ENCODE data around the gene DRICH1. TPM values are rescaled to one million over a fixed set of nuclear protein-coding genes. Genes with fewer than 3 reads are reported as not detected.
"Not testable (repeated sequence)": the region's sequence is repeated elsewhere in the genome, so short reads cannot be mapped to it uniquely, and the experiment has no call there.

Gene DRICH1
- total RNA-seq, 6 donors from 2014 or later, result 0.30 to 5.8 (median 0.81) TPM; not detected in 1

DNA sequence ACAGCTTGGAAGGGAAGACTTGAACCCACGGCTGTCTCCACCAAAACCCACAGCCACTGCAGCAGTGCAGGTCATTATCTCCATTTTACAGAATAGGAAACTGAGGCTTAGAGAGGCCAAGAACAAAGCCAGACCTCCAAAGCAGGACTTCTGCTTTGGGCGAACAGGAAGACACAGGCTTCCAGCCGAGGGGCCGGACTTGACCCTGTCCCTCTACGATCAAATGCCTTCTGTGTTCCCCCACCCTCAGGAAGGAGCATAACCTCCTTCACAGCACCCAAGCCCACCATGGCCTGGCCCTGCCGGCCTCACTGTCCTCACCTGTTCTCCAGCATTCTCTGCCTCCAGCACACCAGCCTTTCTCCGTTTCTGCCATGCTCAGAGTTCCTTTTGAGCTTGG, 67.8 kb downstream of the DRICH1 start:
- DNase-seq (no peak), ATAC-seq (ENCODE audit: low FRiP score in 2 of 2) (no peak)
- Histone ChIP-seq H3K9me3 (no peaks in the 10 kb centered on the region), H3K4me3 (no peak overlapping the region), H3K4me1 (peaks cover 13 to 16% (median 14%) of the 10 kb centered on the region in 4 donors), H3K27me3 (peaks cover 0 to 19% (median 13%) of the 10 kb centered on the region in 4 donors), H3K36me3 (no peaks in the 10 kb centered on the region), H3K27ac (no peak overlapping the region)
- WGBS, 2 donors, result 84 to 86% methylated on average over 7 of the region's 7 CpGs
- TF ChIP-seq, protein P1, sequence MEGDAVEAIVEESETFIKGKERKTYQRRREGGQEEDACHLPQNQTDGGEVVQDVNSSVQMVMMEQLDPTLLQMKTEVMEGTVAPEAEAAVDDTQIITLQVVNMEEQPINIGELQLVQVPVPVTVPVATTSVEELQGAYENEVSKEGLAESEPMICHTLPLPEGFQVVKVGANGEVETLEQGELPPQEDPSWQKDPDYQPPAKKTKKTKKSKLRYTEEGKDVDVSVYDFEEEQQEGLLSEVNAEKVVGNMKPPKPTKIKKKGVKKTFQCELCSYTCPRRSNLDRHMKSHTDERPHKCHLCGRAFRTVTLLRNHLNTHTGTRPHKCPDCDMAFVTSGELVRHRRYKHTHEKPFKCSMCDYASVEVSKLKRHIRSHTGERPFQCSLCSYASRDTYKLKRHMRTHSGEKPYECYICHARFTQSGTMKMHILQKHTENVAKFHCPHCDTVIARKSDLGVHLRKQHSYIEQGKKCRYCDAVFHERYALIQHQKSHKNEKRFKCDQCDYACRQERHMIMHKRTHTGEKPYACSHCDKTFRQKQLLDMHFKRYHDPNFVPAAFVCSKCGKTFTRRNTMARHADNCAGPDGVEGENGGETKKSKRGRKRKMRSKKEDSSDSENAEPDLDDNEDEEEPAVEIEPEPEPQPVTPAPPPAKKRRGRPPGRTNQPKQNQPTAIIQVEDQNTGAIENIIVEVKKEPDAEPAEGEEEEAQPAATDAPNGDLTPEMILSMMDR (IDR thresholded peaks at IDR 0.05), result no peak
- TF ChIP-seq POLR2A (IDR thresholded peaks at IDR 0.05), result no peak
- no peak for TF ChIP-seq POLR2AphosphoS5 (IDR thresholded peaks at IDR 0.05)
- no peak for TF ChIP-seq EP300 (IDR thresholded peaks at IDR 0.05)

DNA sequence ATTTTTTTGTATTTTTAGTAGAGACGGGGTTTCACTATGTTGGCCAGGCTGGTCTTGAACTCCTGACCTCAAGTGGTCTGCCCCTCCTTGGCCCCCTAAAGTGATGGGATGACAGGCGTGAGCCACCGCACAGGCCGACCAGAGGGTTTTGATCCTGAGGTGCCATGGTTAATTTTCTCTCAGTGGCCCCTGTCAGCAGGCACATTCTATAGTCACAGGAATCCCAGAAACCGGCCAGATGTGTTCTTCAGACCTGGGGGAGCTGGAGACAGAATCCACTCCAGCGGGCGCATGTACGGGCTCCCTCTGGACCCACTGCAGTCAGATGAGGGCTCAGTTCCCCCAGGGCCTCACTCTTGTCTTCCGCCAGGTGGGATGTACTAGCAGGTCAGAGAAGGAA, 69.0 kb downstream of the DRICH1 start:
- H3K36me3 ChIP-seq, result no peaks in the 10 kb centered on the region
- H3K27ac ChIP-seq, result no peak overlapping the region
- H3K4me1 ChIP-seq, result peaks cover 13 to 16% (median 14%) of the 10 kb centered on the region in 4 donors
- no peak for ATAC-seq (ENCODE audit: low FRiP score in 2 of 2)
- peaks cover 0 to 19% (median 13%) of the 10 kb centered on the region in 4 donors for H3K27me3 ChIP-seq
- no peaks in the 10 kb centered on the region for H3K9me3 ChIP-seq
- no peak overlapping the region for H3K4me3 ChIP-seq
- 94% methylated on average over 9 of the region's 9 CpGs for WGBS, 2 donors
- TF ChIP-seq POLR2A (IDR thresholded peaks at IDR 0.05), result no peak
- TF ChIP-seq EP300 (IDR thresholded peaks at IDR 0.05), result no peak
- TF ChIP-seq, protein P1 (IDR thresholded peaks at IDR 0.05), result no peak
- TF ChIP-seq POLR2AphosphoS5 (IDR thresholded peaks at IDR 0.05), result no peak
- DNase-seq, result no peak

DNA sequence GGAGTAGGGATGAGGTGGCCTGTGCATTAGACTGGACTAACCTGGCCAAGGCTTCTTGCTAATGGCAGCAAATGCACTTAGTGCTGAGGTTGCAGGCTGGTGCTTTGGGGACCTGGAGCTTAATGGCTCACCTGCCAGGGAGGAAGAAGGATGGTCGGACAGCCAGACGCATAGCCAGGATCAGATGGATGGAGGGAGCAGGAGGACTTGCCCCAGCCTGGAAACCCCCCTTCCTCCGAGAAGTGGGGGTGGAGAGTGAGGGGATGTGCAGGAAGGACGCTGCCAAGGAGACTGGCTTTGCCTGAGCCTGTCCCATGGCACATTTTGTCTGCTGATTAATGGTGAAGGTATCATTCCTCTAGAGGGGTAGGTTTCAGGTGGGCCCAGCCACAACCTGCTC, 69.9 kb downstream of the DRICH1 start:
- Histone ChIP-seq H3K27ac (no peak overlapping the region), H3K9me3 (no peaks in the 10 kb centered on the region), H3K27me3 (peaks cover 0 to 19% (median 13%) of the 10 kb centered on the region in 4 donors), H3K4me3 (no peak overlapping the region), H3K36me3 (no peaks in the 10 kb centered on the region), H3K4me1 (peaks cover 13 to 16% (median 14%) of the 10 kb centered on the region in 4 donors)
- ATAC-seq (ENCODE audit: low FRiP score in 2 of 2) (no peak), DNase-seq (no peak)
- TF ChIP-seq EP300 (IDR thresholded peaks at IDR 0.05), result no peak
- WGBS, 2 donors, result 68 to 81% methylated on average over 4 of the region's 4 CpGs

DNA sequence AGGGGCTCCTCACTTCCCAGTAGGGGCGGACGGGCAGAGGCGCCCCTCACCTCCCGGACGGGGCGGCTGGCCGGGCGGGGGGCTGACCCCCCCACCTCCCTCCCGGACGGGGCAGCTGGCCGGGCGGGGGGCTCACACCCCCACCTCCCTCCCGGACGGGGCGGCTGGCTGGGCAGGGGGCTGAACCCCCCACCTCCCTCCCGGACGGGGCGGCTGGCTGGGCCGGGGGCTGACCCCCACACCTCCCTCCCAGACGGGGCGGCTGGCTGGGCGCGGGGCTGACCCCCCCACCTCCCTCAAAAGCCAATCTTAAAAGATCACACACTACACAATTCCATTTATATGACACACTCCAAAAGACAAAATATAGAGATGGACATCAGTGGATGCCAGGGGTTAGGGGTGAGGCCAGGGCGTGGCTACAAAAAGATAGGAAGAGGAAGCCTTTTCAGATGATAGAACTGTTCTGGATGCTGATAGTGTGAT, 71.1 kb downstream of the DRICH1 start:
- not testable (repeated sequence) for H3K27me3 ChIP-seq; H3K36me3 ChIP-seq; H3K4me1 ChIP-seq; H3K4me3 ChIP-seq; H3K9me3 ChIP-seq; H3K27ac ChIP-seq; ATAC-seq (ENCODE audit: low FRiP score in 2 of 2)
- WGBS, 2 donors, result 85 to 95% methylated on average over 4 to 7 of the region's 24 CpGs
- DNase-seq, result peak in 1 of 2 donors; percentile 56

DNA sequence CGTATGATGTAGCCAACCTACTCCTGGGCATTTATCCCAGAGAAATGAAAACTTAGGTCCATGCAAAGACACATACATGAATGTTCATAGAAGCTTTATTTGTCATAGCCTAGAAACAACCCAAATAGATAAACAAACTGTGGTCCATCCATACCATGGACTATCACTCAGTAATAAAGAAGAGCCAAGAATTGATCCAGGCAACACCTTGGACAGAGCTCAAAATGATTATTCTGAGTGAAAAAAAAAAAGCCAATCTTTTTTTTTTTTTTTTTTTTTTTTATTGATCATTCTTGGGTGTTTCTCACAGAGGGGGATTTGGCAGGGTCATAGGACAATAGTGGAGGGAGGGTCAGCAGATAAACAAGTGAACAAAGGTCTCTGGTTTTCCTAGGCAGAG, 71.9 kb downstream of the DRICH1 start:
- not testable (repeated sequence) for H3K9me3 ChIP-seq; DNase-seq; H3K27me3 ChIP-seq; ATAC-seq (ENCODE audit: low FRiP score in 2 of 2); H3K4me1 ChIP-seq; H3K27ac ChIP-seq; H3K4me3 ChIP-seq; H3K36me3 ChIP-seq
- WGBS, 2 donors, result 14 to 47% methylated on average over 1 of the region's 1 CpG

Small RNA genes lying within 50 kb of the gene (small RNA-seq; reads per million reads assigned to genes)
- 0 reads per million in 4 donors for gene AP000346.3

Other genes starting within 250 kb of the DRICH1 start
- gene IGLL1, start 52.0 kb downstream of the DRICH1 start, total RNA-seq, result not detected
- gene RGL4, start 58.7 kb upstream of the DRICH1 start, total RNA-seq, result 1 to 10 TPM in 4 of 6 donors, under 1 TPM in 1, not detected in 1; 0.67 to 4.0 (median 2.6) TPM
- gene ZNF70, start 118.8 kb upstream of the DRICH1 start, total RNA-seq, result 1 to 10 TPM; 3.0 to 9.4 (median 5.4) TPM
- under 1 TPM in 2 of 6 donors, not detected in 4; 0.74 to 0.80 TPM for gene VPREB3, start 122.1 kb upstream of the DRICH1 start, total RNA-seq
- gene C22orf15, start 130.7 kb upstream of the DRICH1 start, total RNA-seq, result 1 to 10 TPM in 5 of 6 donors, under 1 TPM in 1; 0.29 to 7.3 (median 4.6) TPM
- 100 to 1,000 TPM in 1 of 6 donors, 10 to 100 TPM in 4, 1 to 10 TPM in 1; 9.1 to 130 (median 39.0) TPM for gene CHCHD10, start 135.7 kb upstream of the DRICH1 start, total RNA-seq
- 1 to 10 TPM in 2 of 6 donors, under 1 TPM in 1, not detected in 3; 0.57 to 7.7 (median 2.9) TPM for gene MMP11, start 140.5 kb upstream of the DRICH1 start, total RNA-seq
- 10 to 100 TPM; 42.8 to 72.8 (median 57.1) TPM for gene SMARCB1, start 154.6 kb upstream of the DRICH1 start, total RNA-seq
- 10 to 100 TPM in 2 of 6 donors, 1 to 10 TPM in 4; 1.9 to 14.8 (median 5.5) TPM for gene DERL3, start 206.7 kb upstream of the DRICH1 start, total RNA-seq
- 10 to 100 TPM in 5 of 6 donors, 1 to 10 TPM in 1; 9.9 to 31.4 (median 16.5) TPM for gene SLC2A11, start 225.6 kb upstream of the DRICH1 start, total RNA-seq